GM19328 (cell line): ENCODE measurements around the gene MAGI1.

Source experiments
- ATAC-seq: cut with Tn5 transposase; IDR thresholded peaks from one replicate; pipeline ENCODE4 v1.9.1; 2021; ENCODE audit warnings: mild to moderate bottlenecking, moderate library complexity; ENCODE audit not compliant: unreplicated experiment

The MAGI1 gene

DNA sequence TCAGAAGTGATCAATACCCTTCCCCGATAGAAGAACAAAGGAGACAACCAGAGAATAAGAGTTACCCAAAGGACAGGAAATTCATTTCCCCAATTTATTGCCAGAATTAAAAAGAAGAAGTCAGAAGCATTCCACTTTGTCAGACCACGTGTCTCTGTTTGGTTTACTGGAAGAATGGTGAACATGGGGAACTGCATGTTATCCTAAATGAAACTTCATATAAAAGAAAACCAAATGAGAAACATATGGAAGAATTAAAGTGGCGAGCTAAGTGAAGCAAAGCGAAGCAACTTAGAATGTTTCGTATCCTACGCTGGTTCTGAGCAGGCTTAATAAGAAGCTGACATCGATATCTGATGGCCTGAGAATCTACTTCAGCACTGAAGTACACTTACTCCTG is 190.7 kb downstream of the MAGI1 start:
- ATAC-seq = no peak

- no peak for ATAC-seq
Measured at GRCh38 chr3:65846936-65847335, 191.8 kb downstream of the MAGI1 start.

DNA sequence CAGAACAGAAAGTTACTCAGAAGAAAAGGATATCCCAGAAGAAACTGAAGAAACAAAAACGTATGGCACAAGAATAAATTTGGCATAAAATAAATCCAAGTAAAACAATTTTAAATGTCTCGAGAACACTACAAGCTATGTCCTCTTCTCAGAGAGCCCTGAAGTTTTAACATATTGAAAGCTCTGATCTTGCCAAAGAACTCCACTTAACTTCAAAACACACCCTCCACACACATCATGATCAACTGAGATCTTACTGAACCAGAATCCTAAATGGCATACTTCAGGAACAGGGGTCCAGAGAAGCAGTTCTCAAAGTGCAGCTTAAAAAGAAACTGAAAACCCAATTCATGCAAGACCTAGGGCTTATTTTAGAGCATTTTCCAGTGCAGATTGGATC is 194.3 kb downstream of the MAGI1 start:
- ATAC-seq = no peak

- ATAC-seq = no peak
Measured at GRCh38 chr3:65843732-65844131, 195.0 kb downstream of the MAGI1 start.

DNA sequence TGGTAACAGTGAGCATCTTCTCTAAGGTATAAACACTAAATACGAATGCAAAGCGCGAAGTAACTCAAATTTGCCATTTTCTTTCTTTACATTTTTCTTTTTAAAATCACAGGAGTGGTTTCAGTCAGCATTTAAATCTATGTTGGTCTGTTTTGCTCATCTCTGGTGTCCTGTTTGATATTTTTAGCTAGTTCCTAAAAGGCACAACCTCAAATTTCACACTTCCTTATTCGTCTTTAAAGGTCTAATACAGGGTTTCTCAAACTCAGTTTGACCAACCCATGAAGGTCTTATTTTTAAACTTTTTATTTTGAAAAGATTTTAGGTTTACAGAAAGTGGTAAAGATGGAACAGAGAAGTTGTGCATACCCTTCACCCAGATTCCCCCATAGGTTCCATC is 201.1 kb downstream of the MAGI1 start:
- no peak for ATAC-seq

DNA sequence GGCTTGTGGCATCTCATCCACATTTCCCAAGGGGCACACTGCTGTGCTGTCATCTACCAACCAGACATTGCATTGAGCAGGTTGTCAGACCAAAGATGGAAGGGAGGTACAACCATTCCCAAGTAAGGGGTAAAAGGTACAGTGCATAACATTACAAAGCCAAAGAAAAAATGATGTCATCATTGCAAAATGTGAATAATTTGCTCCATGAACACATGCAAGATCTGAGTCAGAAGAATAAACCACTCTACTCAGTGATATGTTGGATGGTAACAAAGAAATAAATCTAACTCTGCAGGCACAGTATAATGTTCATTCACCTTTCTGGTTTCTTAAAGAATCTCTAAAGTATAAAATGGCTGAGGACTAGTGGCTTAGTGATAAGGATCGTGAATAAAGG is 202.7 kb downstream of the MAGI1 start:
- ATAC-seq = no peak

GRCh38 chr3:65833761-65834505 is 204.8 kb downstream of the MAGI1 start:
- no peak for ATAC-seq

DNA sequence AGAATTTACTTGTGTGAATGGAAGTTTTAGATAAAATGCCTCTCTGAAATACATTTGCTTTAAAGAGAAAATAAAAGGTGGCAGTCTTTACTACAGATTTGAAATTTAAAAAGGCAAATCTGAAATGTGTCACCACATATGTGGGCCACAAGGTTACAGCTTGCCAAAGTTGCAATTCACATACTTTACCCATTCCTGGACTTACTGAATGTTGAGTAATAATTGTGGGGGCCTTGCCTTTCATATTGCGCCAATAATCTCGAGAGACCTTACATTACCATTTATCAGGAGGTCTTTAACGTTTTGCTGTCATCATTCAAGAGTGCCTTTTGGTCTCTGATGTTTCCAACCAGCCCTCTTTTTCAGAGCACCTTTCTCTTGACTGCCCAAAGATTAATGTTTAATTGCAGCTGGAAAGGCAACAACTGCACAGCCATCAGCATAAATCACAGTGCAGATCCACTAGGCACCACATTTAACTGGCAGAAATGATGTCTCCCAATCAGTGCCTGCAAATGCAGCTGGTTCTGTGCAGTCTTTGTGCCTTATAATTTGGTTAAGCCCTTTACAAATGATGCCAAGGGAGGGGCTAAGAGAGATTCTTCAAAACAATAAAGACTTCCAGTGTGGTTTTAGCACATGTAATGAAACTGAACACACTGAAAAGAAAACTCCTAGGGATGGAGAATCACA is 206.8 kb downstream of the MAGI1 start:
- no peak for ATAC-seq

DNA sequence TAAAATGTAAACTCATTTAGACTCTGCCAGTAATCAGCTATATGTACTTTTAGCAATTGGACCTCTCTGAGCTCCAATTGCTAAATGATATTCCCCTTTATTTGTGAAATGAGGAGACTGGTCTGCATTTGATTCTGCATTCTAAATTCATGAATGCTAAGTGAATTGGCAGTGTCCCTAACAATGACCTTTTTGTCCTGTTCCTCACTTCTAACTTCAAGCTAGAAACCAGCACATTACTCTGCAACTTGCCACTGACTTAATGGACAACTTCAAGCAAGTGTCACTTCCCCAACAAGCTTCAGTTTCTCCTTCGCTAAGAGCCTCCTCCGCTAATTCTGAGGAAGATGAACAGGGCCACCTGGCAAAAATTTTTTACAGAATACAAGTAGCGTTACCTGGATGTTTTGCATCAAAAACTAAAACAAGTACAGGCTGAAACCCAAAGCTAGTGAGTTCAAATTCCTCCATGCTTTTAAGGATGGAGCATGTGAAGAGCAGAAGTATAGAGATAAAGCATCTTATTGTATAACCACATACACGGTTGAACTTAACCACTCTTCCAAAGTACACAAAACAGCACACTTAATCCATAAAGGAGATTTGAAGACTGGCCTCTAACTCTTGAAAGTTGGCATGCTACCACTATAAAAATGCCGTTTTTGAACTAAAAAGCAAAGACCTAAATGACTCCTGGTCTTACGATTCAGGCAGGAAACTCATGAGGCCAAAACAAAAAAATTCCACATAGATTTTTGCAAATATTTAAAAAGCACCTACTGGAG is 207.6 kb downstream of the MAGI1 start:
- no peak for ATAC-seq

GRCh38 chr3:65829228-65829627 is 209.5 kb downstream of the MAGI1 start:
- no peak for ATAC-seq

DNA sequence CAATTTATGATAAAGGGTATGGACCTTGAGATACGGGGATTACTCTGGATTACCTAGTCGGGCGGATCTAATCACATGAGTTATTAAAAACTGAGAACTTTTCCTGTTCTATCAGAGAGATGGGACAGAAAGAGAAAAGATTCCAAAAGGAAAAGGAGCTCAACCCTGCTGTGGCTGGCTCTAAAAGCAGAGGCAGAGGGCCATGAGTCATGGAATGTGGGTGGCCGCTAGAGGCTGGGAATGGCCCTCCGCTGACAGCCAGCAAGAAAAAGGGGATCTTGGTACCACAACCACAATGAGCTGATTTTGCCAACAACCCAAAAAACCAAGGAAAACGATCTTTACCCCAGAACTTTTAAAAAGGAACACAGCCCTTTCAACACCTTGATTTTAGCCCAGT is 210.0 kb downstream of the MAGI1 start:
- no peak for ATAC-seq

- no peak for ATAC-seq
Measured at GRCh38 chr3:65827076-65827475, 211.6 kb downstream of the MAGI1 start.

GRCh38 chr3:65824166-65824565 is 214.6 kb downstream of the MAGI1 start:
- no peak for ATAC-seq

DNA sequence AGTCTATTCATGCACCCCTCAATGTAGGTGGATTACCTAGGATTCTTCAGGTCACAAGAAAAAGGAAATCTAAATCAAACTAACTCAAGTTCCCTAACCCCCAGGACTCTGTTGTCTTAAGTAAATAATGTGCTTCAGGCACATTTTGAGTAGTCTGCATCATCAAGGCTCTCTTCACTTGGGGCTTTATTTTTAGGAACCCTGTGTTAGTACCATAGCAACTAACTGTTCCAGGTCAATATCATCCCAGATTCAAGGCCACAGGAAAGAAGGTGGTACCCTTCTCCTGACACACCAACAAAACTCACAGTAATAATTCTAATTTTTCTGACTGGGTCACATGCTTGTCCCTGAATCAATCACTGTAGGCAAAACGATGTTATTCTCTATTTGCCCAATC is 218.1 kb downstream of the MAGI1 start:
- ATAC-seq = no peak

- no peak for ATAC-seq
Measured at GRCh38 chr3:65819896-65820295, 218.8 kb downstream of the MAGI1 start.

- ATAC-seq = no peak
Measured at GRCh38 chr3:65817553-65818126, 221.1 kb downstream of the MAGI1 start.

DNA sequence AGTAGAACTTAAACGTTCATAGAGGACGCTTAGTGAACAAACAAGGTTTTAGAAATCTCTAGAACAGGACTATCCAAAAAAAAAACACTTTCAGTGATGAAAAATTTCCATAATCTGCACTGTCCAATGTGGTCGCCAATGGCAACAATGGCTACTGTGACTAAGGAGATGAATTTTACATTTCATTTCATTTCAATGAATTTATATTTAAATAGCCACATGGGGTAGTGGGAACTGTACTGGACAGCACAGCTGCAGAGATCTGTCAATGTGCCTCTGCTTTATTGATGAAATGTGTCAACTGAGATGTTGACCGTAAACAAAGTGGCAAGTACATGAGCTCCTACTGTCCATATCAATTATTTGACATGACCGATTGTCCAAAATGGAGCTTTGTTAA is 222.5 kb downstream of the MAGI1 start:
- no peak for ATAC-seq

GRCh38 chr3:65814845-65815578 is 223.7 kb downstream of the MAGI1 start:
- ATAC-seq = no peak

DNA sequence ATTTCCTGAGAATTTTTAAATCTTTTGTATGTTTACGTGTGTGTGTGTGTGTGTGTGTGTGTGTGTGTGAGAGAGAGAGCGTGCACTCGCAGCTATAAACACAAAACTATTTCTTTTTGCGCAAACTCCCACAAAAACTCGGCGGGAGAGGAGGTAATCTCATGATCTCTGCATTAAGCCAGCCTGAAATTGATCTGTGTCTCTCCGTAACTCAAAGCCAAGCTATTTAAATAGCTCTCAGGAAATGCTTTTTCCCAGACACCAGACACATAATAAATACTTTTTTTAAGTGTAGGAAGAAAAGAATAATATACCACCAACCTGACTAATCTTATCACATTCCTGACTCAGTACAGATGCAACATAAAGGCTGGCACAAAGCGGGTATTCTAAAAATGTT is 226.8 kb downstream of the MAGI1 start:
- no peak for ATAC-seq

GRCh38 chr3:65811086-65811761 is 227.5 kb downstream of the MAGI1 start:
- no peak for ATAC-seq
